ENCODE results near the gene BACE1-AS.

DNA sequence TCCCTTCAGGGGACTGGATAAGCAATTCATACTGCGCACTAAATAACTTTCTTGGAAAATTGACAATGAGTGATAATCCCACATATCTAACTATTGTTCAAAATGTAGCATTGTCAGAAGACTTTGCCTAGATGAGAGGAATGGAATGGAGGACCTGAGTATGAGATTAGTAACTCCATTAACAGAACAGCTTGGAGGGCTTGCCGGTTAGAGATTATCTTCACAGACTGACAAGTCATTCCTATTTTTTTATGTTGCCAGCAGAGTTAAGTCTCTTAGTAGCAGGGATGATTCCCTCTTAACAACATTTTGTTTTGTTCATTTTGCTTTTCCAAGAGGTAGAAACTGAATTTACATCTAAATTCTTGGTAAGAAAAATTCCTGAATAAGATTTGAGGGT, 7.1 kb upstream of the BACE1-AS start:
- TF ChIP-seq BACH1 (IDR thresholded peaks at IDR 0.05; ENCODE audit: low read length) (no peak), EZH2 (IDR thresholded peaks at IDR 0.05; ENCODE audit: low read depth, low read length, severe bottlenecking) (no peak)
- TF ChIP-seq, protein P1, sequence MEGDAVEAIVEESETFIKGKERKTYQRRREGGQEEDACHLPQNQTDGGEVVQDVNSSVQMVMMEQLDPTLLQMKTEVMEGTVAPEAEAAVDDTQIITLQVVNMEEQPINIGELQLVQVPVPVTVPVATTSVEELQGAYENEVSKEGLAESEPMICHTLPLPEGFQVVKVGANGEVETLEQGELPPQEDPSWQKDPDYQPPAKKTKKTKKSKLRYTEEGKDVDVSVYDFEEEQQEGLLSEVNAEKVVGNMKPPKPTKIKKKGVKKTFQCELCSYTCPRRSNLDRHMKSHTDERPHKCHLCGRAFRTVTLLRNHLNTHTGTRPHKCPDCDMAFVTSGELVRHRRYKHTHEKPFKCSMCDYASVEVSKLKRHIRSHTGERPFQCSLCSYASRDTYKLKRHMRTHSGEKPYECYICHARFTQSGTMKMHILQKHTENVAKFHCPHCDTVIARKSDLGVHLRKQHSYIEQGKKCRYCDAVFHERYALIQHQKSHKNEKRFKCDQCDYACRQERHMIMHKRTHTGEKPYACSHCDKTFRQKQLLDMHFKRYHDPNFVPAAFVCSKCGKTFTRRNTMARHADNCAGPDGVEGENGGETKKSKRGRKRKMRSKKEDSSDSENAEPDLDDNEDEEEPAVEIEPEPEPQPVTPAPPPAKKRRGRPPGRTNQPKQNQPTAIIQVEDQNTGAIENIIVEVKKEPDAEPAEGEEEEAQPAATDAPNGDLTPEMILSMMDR (IDR thresholded peaks at IDR 0.05; ENCODE audit: control extremely low read depth in 1 of 3, insufficient read depth in 1 of 3, low read depth in 1 of 3, low read length in 3 of 3) = no peak
